HG02943 (cell line): Measurements from ENCODE around the gene GP1BB.
"Not testable (repeated sequence)": the region's sequence is repeated elsewhere in the genome, so short reads cannot be mapped to it uniquely, and the experiment has no call there.

Source experiments
- ATAC-seq: cut with Tn5 transposase; IDR thresholded peaks from one replicate; pipeline ENCODE4 v1.9.1; 2021; ENCODE audit warnings: mild to moderate bottlenecking, low read depth, moderate library complexity; ENCODE audit not compliant: unreplicated experiment

Gene GP1BB

GRCh38 chr22:19693581-19693980, 29.8 kb upstream of the GP1BB start:
- no peak for ATAC-seq

- ATAC-seq: no peak
Observed at GRCh38 chr22:19693981-19694670, 29.2 kb upstream of the GP1BB start.

DNA sequence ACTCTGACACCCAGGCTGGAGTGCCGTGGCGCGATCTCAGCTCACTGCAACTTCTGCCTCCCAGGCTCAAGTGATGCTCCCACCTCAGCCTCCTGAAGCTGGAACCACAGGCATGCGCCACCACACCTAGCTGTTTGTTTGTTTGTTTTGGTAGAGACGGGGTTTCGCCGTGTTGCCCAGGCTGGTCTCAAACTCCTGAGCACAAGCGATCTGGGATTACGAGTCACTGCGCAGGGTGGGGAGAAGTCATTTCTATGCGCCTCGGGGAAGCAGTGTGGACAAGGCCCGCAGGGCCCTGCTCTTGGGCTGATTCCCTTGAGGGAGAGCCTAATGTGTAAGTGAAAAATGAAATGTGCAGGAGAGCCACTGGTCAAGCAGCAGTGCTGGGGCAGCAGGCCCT, 28.6 kb upstream of the GP1BB start:
- no peak for ATAC-seq

- ATAC-seq: no peak
Observed at GRCh38 chr22:19696504-19697276, 26.6 kb upstream of the GP1BB start.

GRCh38 chr22:19697871-19698270, 25.5 kb upstream of the GP1BB start:
- ATAC-seq: not testable (repeated sequence)

- no peak for ATAC-seq
Observed at GRCh38 chr22:19700790-19701419, 22.4 kb upstream of the GP1BB start.

- ATAC-seq: no peak
Observed at GRCh38 chr22:19701420-19702145, 21.8 kb upstream of the GP1BB start.

DNA sequence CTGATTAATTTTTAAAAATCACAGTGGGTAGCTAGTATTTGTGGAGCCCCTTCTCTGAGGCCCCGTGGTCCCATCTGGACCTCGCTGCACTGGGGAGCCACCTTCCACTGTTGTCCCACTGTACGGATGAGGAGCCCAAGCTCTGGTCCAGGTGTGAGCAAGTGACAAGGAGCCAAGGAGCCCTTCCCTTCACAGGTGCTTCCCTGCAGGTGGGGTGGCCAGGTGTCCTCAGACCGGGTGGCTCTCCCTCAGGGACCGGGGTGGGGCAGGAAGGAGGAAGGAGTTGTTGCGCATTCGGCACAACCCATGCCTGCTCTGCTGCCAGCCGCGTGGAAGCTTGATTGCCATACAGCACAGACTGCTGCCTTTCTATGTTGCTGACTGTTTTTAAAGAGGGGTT, 19.5 kb upstream of the GP1BB start:
- no peak for ATAC-seq

GRCh38 chr22:19704355-19705015, 18.9 kb upstream of the GP1BB start:
- no peak for ATAC-seq

DNA sequence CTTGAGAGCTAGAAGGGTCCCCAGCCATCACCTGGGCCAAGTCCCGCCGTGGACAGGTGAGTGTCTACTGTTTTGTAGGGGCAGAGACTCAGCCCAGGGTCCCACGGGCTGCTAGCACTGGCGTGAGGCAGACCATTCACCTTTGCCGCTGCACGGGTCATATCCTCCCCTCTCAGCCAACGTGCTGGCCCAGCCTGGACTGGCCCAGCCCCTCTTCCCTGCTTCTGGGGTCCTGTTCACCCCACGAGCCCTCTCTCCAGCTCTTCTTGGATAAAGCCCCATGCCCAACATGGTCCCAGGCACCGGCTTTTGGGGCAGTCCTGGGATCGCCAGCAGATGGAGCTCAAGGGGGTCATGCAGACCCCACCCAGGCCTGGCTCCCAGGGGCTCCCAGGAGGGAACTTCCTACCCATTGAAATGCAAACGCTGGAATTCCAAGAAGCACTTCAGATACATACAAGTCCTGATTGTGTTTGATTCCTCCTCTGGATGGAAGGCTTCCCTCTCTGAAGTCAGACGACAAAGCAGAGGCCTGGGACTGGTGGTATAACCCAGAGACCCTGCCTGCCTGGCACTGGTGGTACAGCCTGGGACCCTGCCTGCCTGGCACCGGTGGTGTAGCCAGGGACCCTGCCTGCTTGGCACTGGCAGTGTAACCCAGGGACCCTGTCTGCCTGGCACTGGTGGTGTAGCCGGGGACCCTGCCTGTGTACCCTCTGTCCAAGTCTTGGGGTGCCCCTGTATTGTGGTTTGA, 18.0 kb upstream of the GP1BB start:
- no peak for ATAC-seq

DNA sequence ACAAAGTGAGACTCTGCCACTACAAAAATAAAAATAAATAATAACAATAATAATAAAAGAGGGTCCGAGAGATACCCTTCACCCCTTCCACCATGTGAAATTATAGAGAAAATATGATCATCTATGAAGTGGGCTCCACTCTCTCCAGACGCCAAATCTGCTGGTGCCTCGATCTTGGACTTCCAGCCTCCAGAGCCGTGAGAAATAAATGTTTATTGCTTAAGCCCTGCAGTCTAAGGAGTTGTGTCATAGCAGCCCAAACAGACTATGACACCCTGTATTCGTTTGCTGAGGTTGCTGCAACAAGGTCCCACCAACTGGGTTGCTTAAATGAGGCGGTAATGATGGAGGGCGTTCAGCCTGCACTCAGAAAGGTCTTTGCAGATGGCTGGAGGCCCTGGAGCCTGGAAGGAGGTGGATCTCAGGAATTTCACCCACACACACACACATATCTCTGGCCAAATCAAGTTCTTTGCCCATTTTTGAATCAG, 16.6 kb upstream of the GP1BB start:
- ATAC-seq: no peak

GRCh38 chr22:19707347-19708290, 15.7 kb upstream of the GP1BB start:
- no peak for ATAC-seq

- no peak for ATAC-seq
Observed at GRCh38 chr22:19708321-19709011, 14.9 kb upstream of the GP1BB start.

GRCh38 chr22:19709063-19709769, 14.1 kb upstream of the GP1BB start:
- ATAC-seq: no peak

DNA sequence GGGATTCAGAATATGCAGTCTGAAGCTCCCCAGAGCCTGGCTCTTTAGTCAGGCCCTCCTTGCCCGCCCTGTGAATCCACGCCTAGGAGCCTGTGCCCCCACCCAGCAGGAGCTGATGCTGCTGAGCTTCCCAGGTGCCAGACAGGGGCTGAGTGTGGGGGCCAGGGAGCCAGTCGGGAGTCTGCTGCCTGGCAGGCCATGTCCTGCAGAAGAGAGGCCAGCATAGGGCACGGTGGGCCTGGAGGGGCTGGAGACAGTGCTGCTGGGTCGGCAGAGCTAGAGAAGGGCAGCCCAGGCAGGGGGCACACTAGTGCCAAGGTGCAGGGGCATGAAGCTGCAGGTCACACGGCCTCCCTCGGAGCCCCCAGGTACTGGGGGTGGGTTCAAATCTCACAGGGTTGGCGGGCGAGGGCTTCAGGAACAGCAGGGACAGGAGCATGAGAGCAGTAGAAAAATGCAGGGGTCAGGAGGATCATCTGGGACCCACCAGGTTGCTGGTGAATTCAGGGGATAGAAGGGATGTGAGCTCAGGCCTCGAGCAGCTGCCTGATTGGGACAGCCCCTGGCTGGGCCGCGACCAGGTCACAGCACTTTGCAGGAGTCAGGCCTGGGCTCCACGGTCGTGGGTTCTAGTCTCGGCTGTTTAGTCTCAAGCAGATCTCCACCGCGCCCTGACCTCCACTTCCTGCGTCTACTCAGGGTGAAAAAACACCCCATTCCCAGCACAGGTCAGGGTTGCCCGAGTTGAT, 13.1 kb upstream of the GP1BB start:
- ATAC-seq: no peak

GRCh38 chr22:19710769-19711106, 12.6 kb upstream of the GP1BB start:
- ATAC-seq: no peak

DNA sequence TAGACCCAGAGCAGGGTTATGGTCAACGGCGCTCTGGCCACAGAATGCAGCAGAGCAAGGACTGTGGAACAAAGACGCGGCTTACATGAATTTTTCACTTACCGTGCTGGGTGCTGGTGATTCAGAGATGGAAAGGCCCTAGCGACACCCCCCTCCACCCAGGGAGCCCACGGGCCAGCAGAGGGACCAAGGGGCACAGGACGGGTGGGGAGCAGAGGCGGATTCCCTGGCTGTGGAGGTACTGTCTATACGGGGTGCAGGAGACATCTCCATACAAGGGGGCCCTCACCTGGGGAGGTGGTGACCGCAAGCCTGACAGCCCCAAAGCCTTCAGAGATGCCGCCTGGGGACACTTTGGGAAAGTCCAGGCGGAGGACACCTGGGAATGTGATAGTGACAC, 10.1 kb upstream of the GP1BB start:
- ATAC-seq: no peak
